IMR-90 (cell line): ENCODE results near the gene C2orf92.

ENCODE experiments used
- BHLHE40 ChIP-seq: fragments of 150-350 bp; IDR thresholded peaks from 2 replicates; pipeline ENCODE4 v1.6.1; 2016; ENCODE audit warnings: mild to moderate bottlenecking, low read depth, low read length
- CEBPB ChIP-seq: IDR thresholded peaks from 2 replicates; pipeline ENCODE4 v1.6.1; 2012; ENCODE audit warnings: low read depth, low read length, improper control_type of control experiment
- CHD1 ChIP-seq: IDR thresholded peaks from 2 replicates; pipeline ENCODE4 v1.6.1; 2012; ENCODE audit warnings: low read depth, low read length, improper control_type of control experiment
- CTCF ChIP-seq: conservative IDR thresholded peaks from 2 replicates; pipeline ENCODE4 v1.5.1; 2012; ENCODE audit warnings: mild to moderate bottlenecking, low read depth, low read length, improper control_type of control experiment
- ELK1 ChIP-seq: fragments of 150-350 bp; IDR thresholded peaks from 2 replicates; pipeline ENCODE4 v1.6.1; 2016; ENCODE audit warnings: low read depth, mild to moderate bottlenecking, low read length, moderate library complexity, borderline replicate concordance
- MAFK ChIP-seq: IDR thresholded peaks from 2 replicates; pipeline ENCODE4 v1.6.1; 2012; ENCODE audit warnings: low read depth, low read length, improper control_type of control experiment
- MAZ ChIP-seq: IDR thresholded peaks from 2 replicates; pipeline ENCODE4 v1.6.1; 2012; ENCODE audit warnings: low read depth, mild to moderate bottlenecking, low read length, improper control_type of control experiment, moderate library complexity, borderline replicate concordance
- MXI1 ChIP-seq: IDR thresholded peaks from 2 replicates; pipeline ENCODE4 v1.6.1; 2012; ENCODE audit warnings: low read depth, mild to moderate bottlenecking, low read length, moderate library complexity, borderline replicate concordance
- POLR2A ChIP-seq: IDR thresholded peaks from 2 replicates; pipeline ENCODE4 v1.6.1; 2012; ENCODE audit warnings: mild to moderate bottlenecking, low read depth, low read length
- RAD21 ChIP-seq: IDR thresholded peaks from 2 replicates; pipeline ENCODE4 v1.6.1; 2012; ENCODE audit warnings: low read length, improper control_type of control experiment
- RCOR1 ChIP-seq: IDR thresholded peaks from 2 replicates; pipeline ENCODE4 v1.6.1; 2012; ENCODE audit warnings: mild to moderate bottlenecking, low read length, improper control_type of control experiment; ENCODE audit not compliant: insufficient replicate concordance
- RFX5 ChIP-seq: IDR thresholded peaks from 2 replicates; pipeline ENCODE4 v1.8.0; 2012; ENCODE audit warnings: low read depth, mild to moderate bottlenecking, low read length, moderate library complexity
- SMC3 ChIP-seq: fragments of 150-350 bp; IDR thresholded peaks from 2 replicates; pipeline ENCODE4 v1.6.1; 2016; ENCODE audit warnings: low read depth, mild to moderate bottlenecking, antibody characterized with exemption, low read length, moderate library complexity
- USF2 ChIP-seq: fragments of 150-350 bp; IDR thresholded peaks from 2 replicates; pipeline ENCODE4 v1.6.1; 2017; ENCODE audit warnings: mild to moderate bottlenecking, antibody characterized with exemption, low read length, low read depth

GRCh38 chr2:97676620-97677019 lies 7.1 kb downstream of the C2orf92 start:
- TF ChIP-seq RAD21 (no peak), ELK1 (no peak), POLR2A (no peak), CTCF (no peak), SMC3 (no peak), CHD1 (no peak), USF2 (no peak), MAZ (no peak), RCOR1 (no peak), RFX5 (no peak), MAFK (no peak), CEBPB (no peak), MXI1 (no peak), BHLHE40 (no peak)
